ENCODE results near the gene WNT2B. TPM values are rescaled to one million over a fixed set of nuclear protein-coding genes. Genes with fewer than 3 reads are reported as not detected.
"Not testable (repeated sequence)": the region's sequence is repeated elsewhere in the genome, so short reads cannot be mapped to it uniquely, and the experiment has no call there.

WNT2B gene
- total RNA-seq, 1 experiment from 2014 or later = 0.75 TPM

DNA sequence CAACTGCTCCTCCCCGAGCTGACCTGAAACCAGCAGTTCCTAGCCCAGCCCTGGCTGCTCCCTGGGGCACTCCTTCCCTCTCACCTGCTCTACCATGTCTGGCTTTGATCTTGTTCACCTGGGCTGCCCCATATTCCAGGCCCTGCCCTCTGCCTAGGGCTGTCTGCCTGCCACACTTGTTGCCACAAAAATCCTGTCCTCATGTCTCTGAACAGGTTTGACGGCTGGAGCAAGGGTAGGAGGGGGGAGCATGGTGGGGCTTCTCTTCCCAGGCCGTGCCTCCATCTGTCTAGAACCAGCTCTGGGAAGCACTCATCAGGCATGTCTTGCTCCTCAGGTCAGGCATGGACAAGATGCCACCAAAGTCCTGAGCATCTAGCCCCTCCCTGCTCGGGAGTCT lies 44.3 kb upstream of the WNT2B start:
- Mint-ChIP-seq H3K4me3 (ENCODE audit: unreplicated experiment) (no peak overlapping the region), H3K36me3 (ENCODE audit: insufficient read depth, unreplicated experiment) (peaks cover 20% of the 10 kb centered on the region), H3K27me3 (ENCODE audit: insufficient read depth, unreplicated experiment) (no peaks in the 10 kb centered on the region), H3K4me1 (ENCODE audit: insufficient read depth, unreplicated experiment) (peaks cover 15% of the 10 kb centered on the region), H3K27ac (ENCODE audit: low read depth, unreplicated experiment) (no peak overlapping the region), H3K9me3 (ENCODE audit: unreplicated experiment) (no peaks in the 10 kb centered on the region)
- TF ChIP-seq, protein P1, sequence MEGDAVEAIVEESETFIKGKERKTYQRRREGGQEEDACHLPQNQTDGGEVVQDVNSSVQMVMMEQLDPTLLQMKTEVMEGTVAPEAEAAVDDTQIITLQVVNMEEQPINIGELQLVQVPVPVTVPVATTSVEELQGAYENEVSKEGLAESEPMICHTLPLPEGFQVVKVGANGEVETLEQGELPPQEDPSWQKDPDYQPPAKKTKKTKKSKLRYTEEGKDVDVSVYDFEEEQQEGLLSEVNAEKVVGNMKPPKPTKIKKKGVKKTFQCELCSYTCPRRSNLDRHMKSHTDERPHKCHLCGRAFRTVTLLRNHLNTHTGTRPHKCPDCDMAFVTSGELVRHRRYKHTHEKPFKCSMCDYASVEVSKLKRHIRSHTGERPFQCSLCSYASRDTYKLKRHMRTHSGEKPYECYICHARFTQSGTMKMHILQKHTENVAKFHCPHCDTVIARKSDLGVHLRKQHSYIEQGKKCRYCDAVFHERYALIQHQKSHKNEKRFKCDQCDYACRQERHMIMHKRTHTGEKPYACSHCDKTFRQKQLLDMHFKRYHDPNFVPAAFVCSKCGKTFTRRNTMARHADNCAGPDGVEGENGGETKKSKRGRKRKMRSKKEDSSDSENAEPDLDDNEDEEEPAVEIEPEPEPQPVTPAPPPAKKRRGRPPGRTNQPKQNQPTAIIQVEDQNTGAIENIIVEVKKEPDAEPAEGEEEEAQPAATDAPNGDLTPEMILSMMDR (IDR thresholded peaks at IDR 0.05; ENCODE audit: unreplicated experiment) = no peak
- ChIA-PET POLR2A (interaction anchor here (2.8 kb wide), 1 partner anchor 70 kb away, joined by 21 read pairs; the partner anchor contains the start of gene CTTNBP2NL), CTCF (interaction anchor here (0.8 to 9.1 kb wide), 7 partner anchors 11 to 149 kb away, joined by 3 to 191 read pairs (median 9); no protein-coding TSS in a partner anchor)
- intact Hi-C loops (cut with micrococcal nuclease) = no loop called here
- BruUV-seq (replicated peaks) = no TSS peak
- no peak for DNase-seq (ENCODE audit: unreplicated experiment)

DNA sequence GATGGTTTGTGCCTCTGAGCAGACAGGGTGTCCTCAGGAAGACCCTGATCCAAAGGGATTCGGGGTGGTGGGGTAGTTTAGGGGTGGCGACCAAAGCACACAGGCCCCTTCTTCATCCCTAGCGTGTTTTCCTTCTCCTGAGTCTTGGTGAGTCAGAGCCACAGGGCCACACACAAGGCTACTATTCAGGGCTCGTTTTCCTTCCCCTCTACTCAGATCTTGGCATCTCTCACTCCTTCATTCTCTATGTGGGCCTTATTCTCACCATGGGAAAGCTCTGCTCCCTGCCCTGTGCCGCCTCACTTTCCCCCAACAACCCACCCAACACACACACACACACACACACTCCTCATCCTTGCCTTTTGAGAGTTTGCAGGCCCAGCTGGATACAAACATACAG lies 43.6 kb upstream of the WNT2B start:
- Mint-ChIP-seq H3K4me1 (ENCODE audit: insufficient read depth, unreplicated experiment) (peaks cover 15% of the 10 kb centered on the region), H3K9me3 (ENCODE audit: unreplicated experiment) (no peaks in the 10 kb centered on the region), H3K27ac (ENCODE audit: low read depth, unreplicated experiment) (peak overlapping the region; percentile 87), H3K36me3 (ENCODE audit: insufficient read depth, unreplicated experiment) (peaks cover 20% of the 10 kb centered on the region), H3K4me3 (ENCODE audit: unreplicated experiment) (no peak overlapping the region), H3K27me3 (ENCODE audit: insufficient read depth, unreplicated experiment) (no peaks in the 10 kb centered on the region)
- TF ChIP-seq, protein P1 (IDR thresholded peaks at IDR 0.05; ENCODE audit: unreplicated experiment) = no peak
- intact Hi-C loops (cut with micrococcal nuclease) = no loop called here
- BruUV-seq (replicated peaks) = no TSS peak
- ChIA-PET POLR2A (interaction anchor here (2.8 to 3.1 kb wide), 2 partner anchors 70 to 74 kb away, joined by 21 to 25 read pairs; partner anchors contain the start of gene CTTNBP2NL), CTCF (interaction anchor here (0.5 to 9.1 kb wide), 12 partner anchors 11 to 176 kb away, joined by 3 to 191 read pairs (median 4); partner anchors contain the start of gene CTTNBP2NL)
- DNase-seq (ENCODE audit: unreplicated experiment) = no peak

DNA sequence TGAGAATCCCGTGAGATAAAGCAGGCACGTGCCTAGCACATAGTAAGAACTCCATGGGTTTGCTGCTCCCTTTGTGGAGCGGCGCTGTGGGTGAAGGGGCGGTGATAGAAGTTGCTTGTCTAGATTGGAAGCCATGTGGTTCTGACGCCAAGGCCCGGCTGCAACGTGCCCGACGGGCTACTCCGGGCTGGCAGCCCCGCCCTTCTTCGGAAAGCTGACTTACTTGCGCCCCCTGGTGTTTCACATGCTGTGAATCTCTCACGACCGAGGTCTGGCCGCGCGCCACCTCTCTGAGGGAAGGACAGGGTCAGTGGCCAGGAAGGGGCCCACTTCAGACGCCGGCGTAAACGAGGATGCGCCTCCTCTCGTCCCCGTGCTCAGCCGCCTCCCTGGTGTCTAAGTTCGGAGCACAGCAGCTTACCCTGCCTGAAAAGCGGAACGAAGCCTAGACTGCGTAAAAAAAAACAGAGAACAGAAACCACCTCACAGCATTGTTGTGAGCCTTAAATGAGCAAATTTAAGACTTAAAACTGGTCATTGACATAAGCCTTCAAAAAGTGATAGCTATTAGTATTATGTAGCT lies 42.6 kb upstream of the WNT2B start:
- peak overlapping the region; percentile 87 for H3K27ac Mint-ChIP-seq (ENCODE audit: low read depth, unreplicated experiment)
- peaks cover 15% of the 10 kb centered on the region for H3K4me1 Mint-ChIP-seq (ENCODE audit: insufficient read depth, unreplicated experiment)
- no peaks in the 10 kb centered on the region for H3K9me3 Mint-ChIP-seq (ENCODE audit: unreplicated experiment)
- H3K27me3 Mint-ChIP-seq (ENCODE audit: insufficient read depth, unreplicated experiment) = no peaks in the 10 kb centered on the region
- peaks cover 20% of the 10 kb centered on the region for H3K36me3 Mint-ChIP-seq (ENCODE audit: insufficient read depth, unreplicated experiment)
- peak; percentile 89 for DNase-seq (ENCODE audit: unreplicated experiment)
- H3K4me3 Mint-ChIP-seq (ENCODE audit: unreplicated experiment) = peak overlapping the region; percentile 67
- ChIA-PET POLR2A (interaction anchor here (1.3 to 3.1 kb wide), 3 partner anchors 71 to 78 kb away, joined by 3 to 25 read pairs (median 21); partner anchors contain the start of gene CTTNBP2NL), CTCF (interaction anchor here (0.6 to 9.1 kb wide), 43 partner anchors 9 to 1394 kb away, joined by 3 to 191 read pairs (median 4); partner anchors contain the start of genes CTTNBP2NL and RHOC)
- TF ChIP-seq, protein P1 (IDR thresholded peaks at IDR 0.05; ENCODE audit: unreplicated experiment) = peak; percentile 76
- intact Hi-C loops (cut with micrococcal nuclease) = loop anchor here (1.0 kb wide), 3 partner anchors 72 to 241 kb away; partner anchors contain the start of gene RHOC
- no TSS peak for BruUV-seq (replicated peaks)

- H3K27ac Mint-ChIP-seq (ENCODE audit: low read depth, unreplicated experiment); H3K36me3 Mint-ChIP-seq (ENCODE audit: insufficient read depth, unreplicated experiment); H3K27me3 Mint-ChIP-seq (ENCODE audit: insufficient read depth, unreplicated experiment); H3K4me3 Mint-ChIP-seq (ENCODE audit: unreplicated experiment); H3K9me3 Mint-ChIP-seq (ENCODE audit: unreplicated experiment); DNase-seq (ENCODE audit: unreplicated experiment); BruUV-seq (replicated peaks); intact Hi-C loops (cut with micrococcal nuclease): not testable (repeated sequence)
- ChIA-PET CTCF (interaction anchor here (0.9 to 9.1 kb wide), 5 partner anchors 21 to 244 kb away, joined by 3 to 191 read pairs (median 3); no protein-coding TSS in a partner anchor), POLR2A (interaction anchor here (0.6 to 1.1 kb wide), 2 partner anchors 60 to 149 kb away, joined by 3 read pairs; partner anchors contain the start of gene ST7L)
- H3K4me1 Mint-ChIP-seq (ENCODE audit: insufficient read depth, unreplicated experiment) = peaks cover 11% of the 10 kb centered on the region
These were observed 38.4 kb upstream of the WNT2B start for GRCh38 chr1:112470324-112470723.
